ENCODE data around the gene ACADS. TPM values are rescaled to one million over a fixed set of nuclear protein-coding genes. Genes with fewer than 3 reads are reported as not detected.

ACADS gene
- total RNA-seq, 4 donors from 2014 or later: 1.2 to 46.1 (median 13.9) TPM

DNA sequence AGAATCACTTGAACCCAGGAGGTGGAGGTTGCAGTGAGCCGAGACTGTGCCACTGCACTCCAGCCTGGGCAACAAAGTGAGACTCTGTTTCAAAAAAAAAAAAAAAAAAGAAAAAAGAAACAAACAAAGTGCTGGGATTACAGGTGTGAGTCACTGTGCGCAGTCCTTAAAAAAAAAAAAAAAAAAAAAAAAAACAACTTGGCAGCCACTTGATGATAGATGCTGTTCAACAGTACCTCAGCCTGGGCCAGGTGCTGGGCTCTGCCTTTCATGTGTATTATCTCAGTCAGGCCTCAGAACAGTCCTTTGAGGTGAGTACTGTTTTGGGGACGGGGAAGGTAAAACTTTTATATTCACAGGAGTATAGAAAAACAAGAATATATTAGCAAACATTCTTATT lies 9.6 kb downstream of the ACADS start:
- H3K36me3 ChIP-seq: no peaks in the 10 kb centered on the region
- intact Hi-C loops (cut with DNase I; ENCODE audit: low total_unique reads): no loop called here
- no peak for DNase-seq
- no peak overlapping the region for H3K27ac ChIP-seq
- no peaks in the 10 kb centered on the region for H3K4me1 ChIP-seq
- no peaks in the 10 kb centered on the region for H3K27me3 ChIP-seq
- no peaks in the 10 kb centered on the region for H3K9me3 ChIP-seq
- H3K4me3 ChIP-seq: no peak overlapping the region
- TF ChIP-seq POLR2A (IDR thresholded peaks at IDR 0.05): no peak
- TF ChIP-seq, protein P1, sequence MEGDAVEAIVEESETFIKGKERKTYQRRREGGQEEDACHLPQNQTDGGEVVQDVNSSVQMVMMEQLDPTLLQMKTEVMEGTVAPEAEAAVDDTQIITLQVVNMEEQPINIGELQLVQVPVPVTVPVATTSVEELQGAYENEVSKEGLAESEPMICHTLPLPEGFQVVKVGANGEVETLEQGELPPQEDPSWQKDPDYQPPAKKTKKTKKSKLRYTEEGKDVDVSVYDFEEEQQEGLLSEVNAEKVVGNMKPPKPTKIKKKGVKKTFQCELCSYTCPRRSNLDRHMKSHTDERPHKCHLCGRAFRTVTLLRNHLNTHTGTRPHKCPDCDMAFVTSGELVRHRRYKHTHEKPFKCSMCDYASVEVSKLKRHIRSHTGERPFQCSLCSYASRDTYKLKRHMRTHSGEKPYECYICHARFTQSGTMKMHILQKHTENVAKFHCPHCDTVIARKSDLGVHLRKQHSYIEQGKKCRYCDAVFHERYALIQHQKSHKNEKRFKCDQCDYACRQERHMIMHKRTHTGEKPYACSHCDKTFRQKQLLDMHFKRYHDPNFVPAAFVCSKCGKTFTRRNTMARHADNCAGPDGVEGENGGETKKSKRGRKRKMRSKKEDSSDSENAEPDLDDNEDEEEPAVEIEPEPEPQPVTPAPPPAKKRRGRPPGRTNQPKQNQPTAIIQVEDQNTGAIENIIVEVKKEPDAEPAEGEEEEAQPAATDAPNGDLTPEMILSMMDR (IDR thresholded peaks at IDR 0.05): no peak

DNA sequence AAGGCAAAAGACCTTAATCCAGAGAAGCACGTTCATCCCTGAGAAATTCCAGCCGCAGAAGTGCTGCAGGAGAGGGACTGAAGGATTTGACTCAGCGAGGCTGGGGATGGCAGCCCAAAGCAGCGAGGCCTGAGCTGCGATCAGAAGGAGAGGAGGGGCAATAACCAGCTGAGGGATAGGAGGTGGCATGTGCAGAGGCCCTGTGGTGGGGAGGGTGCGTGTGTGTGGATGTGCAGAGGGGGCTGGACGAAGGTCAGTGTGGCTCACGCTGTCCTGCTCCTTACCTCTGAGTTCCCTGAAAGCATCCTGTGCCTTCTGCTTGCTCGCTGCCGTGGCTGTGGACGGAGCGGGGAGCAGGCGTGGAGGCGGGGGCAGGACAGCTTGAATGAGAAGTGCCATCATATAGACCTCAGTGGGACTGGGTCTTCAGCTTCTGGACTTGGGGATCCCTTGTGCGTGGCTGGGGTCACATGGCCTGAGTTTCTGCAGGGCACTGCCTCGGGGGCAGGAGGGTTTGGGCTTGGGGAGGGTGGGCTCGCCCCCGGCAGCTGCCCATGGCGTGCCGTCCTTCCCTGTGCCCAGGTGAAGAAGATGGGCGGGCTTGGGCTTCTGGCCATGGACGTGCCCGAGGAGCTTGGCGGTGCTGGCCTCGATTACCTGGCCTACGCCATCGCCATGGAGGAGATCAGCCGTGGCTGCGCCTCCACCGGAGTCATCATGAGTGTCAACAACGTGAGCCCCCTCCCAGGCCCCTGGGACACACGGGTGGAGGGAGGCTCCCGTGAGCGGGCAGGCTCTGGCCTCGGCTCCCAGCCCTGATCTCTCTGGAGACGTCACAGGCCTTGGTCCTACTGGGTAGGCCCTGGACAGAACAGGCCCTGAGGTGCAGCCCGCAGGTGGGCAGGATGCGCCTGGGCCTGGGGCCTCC lies 11.0 kb downstream of the ACADS start:
- H3K36me3 ChIP-seq: no peaks in the 10 kb centered on the region
- TF ChIP-seq, protein P1 (IDR thresholded peaks at IDR 0.05): no peak
- TF ChIP-seq POLR2A (IDR thresholded peaks at IDR 0.05): no peak
- no peak overlapping the region for H3K4me3 ChIP-seq
- no peak for DNase-seq
- H3K27me3 ChIP-seq: no peaks in the 10 kb centered on the region
- H3K4me1 ChIP-seq: no peaks in the 10 kb centered on the region
- intact Hi-C loops (cut with DNase I; ENCODE audit: low total_unique reads): no loop called here
- H3K27ac ChIP-seq: no peak overlapping the region
- H3K9me3 ChIP-seq: no peaks in the 10 kb centered on the region

DNA sequence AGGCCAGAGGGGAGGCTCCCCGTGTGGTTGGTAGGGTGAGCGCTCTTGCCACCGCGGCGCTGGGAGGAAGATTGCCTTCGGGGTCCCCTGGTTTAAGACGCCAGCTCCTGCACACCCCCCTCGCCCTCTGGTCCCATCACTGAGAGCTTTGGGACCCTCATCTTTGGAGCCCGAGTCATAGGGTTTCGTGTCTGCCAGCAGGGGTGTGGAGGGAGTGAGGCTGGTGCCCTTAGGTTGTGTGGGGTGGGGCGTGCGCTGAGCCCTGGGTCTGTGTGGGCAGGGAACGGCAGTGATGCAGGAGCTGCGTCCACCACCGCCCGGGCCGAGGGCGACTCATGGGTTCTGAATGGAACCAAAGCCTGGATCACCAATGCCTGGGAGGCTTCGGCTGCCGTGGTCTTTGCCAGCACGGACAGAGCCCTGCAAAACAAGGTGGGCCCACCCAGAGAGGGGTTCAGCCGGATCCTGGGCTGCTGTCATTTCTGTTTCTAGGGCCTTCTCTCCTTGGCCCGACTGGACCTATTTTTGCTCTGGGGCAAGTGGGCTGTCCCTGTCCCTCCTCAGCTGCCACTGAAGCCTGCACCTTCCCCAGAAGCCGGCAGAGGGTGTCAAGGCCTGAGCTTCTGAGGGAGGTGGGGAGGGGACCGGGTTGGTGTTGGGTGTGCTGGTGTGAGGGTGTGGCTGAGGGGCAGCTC lies 12.1 kb downstream of the ACADS start:
- no peak overlapping the region for H3K4me3 ChIP-seq
- intact Hi-C loops (cut with DNase I; ENCODE audit: low total_unique reads): no loop called here
- H3K4me1 ChIP-seq: no peaks in the 10 kb centered on the region
- H3K27me3 ChIP-seq: no peaks in the 10 kb centered on the region
- H3K36me3 ChIP-seq: no peaks in the 10 kb centered on the region
- DNase-seq: no peak
- TF ChIP-seq, protein P1 (IDR thresholded peaks at IDR 0.05): no peak
- no peak for TF ChIP-seq POLR2A (IDR thresholded peaks at IDR 0.05)
- H3K9me3 ChIP-seq: no peaks in the 10 kb centered on the region
- no peak overlapping the region for H3K27ac ChIP-seq

DNA sequence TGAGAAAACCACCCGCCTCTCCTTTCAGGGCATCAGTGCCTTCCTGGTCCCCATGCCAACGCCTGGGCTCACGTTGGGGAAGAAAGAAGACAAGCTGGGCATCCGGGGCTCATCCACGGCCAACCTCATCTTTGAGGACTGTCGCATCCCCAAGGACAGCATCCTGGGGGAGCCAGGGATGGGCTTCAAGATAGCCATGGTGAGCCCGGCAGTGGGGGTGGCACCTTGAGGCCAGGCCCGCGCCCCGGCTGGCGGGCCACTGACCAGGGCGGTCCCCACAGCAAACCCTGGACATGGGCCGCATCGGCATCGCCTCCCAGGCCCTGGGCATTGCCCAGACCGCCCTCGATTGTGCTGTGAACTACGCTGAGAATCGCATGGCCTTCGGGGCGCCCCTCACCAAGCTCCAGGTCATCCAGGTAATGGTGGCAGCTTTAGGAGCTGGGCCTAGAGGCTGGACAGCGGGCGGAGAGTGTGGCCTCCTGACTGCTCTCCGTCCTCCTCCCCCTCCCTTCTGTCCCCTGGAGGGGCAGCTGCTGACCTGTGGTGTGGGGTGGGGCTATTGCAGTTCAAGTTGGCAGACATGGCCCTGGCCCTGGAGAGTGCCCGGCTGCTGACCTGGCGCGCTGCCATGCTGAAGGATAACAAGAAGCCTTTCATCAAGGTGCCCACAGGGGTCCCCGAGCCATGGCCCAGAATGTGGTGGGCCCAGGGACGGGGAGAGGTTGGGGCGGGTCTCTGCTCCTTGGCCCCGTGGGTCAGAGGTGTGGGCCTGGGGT lies 12.8 kb downstream of the ACADS start:
- TF ChIP-seq, protein P1 (IDR thresholded peaks at IDR 0.05): no peak
- no peak for TF ChIP-seq POLR2A (IDR thresholded peaks at IDR 0.05)
- no peaks in the 10 kb centered on the region for H3K4me1 ChIP-seq
- intact Hi-C loops (cut with DNase I; ENCODE audit: low total_unique reads): no loop called here
- H3K27me3 ChIP-seq: no peaks in the 10 kb centered on the region
- H3K4me3 ChIP-seq: no peak overlapping the region
- no peak overlapping the region for H3K27ac ChIP-seq
- no peaks in the 10 kb centered on the region for H3K9me3 ChIP-seq
- DNase-seq: no peak
- no peaks in the 10 kb centered on the region for H3K36me3 ChIP-seq

Data from uterus (tissue), 4 donors.